Epithelial cell of proximal tubule (primary cell): Measurements from ENCODE around the gene TRAPPC6A. TPM values are rescaled to one million over a fixed set of nuclear protein-coding genes. Genes with fewer than 3 reads are reported as not detected.

Experiments
- DNase-seq: peaks from one replicate; pipeline ENCODE4 v3.0.0-alpha.2; 2011; ENCODE audit warnings: low read depth
- H3K4me3 ChIP-seq: 2 replicates; pipeline ENCODE4 v1.5.1; 2011; ENCODE audit warnings: low read depth, mild to moderate bottlenecking, low read length
- CTCF ChIP-seq: conservative IDR thresholded peaks from 2 replicates; pipeline ENCODE4 v1.5.1; 2012; ENCODE audit warnings: low read depth, mild to moderate bottlenecking, low read length
- total RNA-seq: library from RNA; depleted of rRNA; stranded (reverse); fragments of >200 nt; gene quantifications from 2 replicates; pipeline ENCODE4 v1.2.3, GENCODE V29; 2015

The TRAPPC6A gene
- total RNA-seq, 1 donor from 2014 or later, result 16.5 TPM

GRCh38 chr19:45187421-45188100 lies 9.5 kb upstream of the TRAPPC6A start:
- DNase-seq, result no peak
- no peak overlapping the region for H3K4me3 ChIP-seq
- peak; percentile 74 for TF ChIP-seq CTCF

DNA sequence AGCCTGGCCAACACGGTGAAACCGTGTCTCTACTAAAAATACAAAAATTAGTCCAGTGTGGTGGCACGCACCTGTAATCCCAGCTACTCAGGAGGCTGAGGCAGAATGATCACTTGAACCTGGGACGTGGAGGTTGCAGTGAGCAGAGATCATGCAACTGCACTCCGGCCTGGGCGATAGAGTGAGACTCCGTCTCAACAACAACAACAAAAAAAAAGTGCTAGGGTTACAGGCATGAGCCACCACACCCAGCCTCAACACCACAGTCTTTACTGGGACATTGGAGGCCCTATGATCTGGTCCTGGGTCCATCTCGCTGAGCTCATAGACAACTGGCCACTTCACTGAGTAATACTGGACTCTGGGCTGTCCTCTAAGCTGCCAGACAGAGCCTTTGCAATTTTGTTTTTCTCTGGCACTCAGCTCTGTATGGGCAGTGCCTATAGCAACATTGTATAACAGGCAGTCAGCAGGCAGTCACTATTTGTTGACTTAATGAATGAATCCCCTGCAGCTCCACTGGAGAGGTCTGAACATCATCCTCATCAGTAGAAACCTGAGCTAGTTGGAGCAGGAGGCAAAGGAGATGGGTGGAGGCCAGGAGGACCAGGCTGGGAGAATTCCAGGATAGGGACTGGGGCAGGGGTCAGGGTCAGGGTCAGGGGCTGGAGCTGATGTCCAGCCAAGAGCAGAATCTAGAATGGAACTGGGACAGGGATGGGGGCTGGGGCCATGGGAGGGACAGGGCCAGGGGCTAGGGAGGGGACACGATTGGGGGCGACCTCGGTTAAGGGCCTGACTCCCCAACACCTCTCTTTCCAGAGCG lies 8.7 kb upstream of the TRAPPC6A start:
- DNase-seq, result no peak
- no peak for TF ChIP-seq CTCF
- H3K4me3 ChIP-seq, result no peak overlapping the region

GRCh38 chr19:45184115-45184514 lies 6.1 kb upstream of the TRAPPC6A start:
- no peak for DNase-seq
- no peak for TF ChIP-seq CTCF
- no peak overlapping the region for H3K4me3 ChIP-seq

GRCh38 chr19:45182758-45183157 lies 4.7 kb upstream of the TRAPPC6A start:
- DNase-seq, result no peak
- TF ChIP-seq CTCF, result no peak

DNA sequence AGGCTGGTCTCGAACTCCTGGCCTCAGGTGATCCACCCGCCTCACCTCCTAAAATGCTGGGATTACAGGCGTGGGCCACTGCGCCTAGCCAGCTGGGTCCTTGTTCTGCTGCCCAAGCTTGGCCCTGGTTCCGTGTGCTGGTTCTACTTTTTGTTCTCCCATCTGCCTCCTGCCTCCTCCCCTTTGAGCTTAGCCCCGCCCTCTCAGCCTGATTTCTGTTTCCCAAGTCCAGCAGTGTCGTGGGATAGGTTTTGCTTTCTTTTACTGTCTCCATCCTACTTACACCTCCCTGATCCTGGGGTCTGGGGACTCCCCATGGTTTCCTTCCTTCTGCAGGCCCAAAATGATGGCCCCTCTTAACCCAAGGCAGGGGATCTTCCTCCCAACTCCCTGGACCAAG lies 2.9 kb upstream of the TRAPPC6A start:
- no peak for TF ChIP-seq CTCF
- H3K4me3 ChIP-seq, result no peak overlapping the region
- DNase-seq, result no peak

More at GRCh38 chr19:45182758-45183157, 4.7 kb upstream of the TRAPPC6A start:
- H3K4me3 ChIP-seq, result no peak overlapping the region

DNA sequence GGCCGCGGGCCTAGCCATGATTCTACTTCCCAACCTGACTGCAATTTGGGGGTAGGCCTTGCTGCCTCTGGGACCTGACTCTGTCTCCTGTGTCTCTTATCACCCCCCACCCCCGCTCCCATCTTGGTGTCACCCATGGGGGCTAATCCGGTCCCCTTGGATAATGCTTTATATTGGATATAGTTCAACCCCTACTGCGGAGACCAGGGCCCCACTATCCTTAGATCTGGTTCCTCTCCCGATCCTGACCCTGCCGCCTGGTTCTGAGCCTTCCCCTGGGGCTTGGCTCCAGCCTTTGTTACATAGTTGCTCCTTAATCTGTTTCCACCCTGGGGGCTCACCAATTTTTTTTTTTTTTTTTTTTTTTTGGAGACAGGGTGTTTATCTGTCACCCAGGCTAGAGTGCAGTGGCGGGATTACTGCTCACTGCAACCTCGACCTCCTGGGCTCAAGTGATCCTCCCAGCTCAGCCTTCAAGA lies 1.9 kb upstream of the TRAPPC6A start:
- DNase-seq, result no peak
- H3K4me3 ChIP-seq, result peak overlapping the region; percentile 98
- no peak for TF ChIP-seq CTCF
